SK-N-SH (cell line): Measurements from ENCODE around the gene CCND2. TPM values are rescaled to one million over a fixed set of nuclear protein-coding genes. Genes with fewer than 3 reads are reported as not detected.

Experiments used
- CTCF ChIA-PET: fragments of 300-600, 350-600 bp; formaldehyde crosslinking; extraction: SDS; loops from one replicate; lab custom pipeline; 2021; lab: Yijun Ruan, JAX
- POLR2A ChIA-PET: fragments of 350-600 bp; sonication (Branson Sonifier 250); formaldehyde crosslinking; extraction: SDS; loops from one replicate; lab custom pipeline; 2020; ENCODE audit warnings: antibody characterized with exemption, inconsistent platforms; lab: Yijun Ruan, JAX
- DNase-seq: peaks from one replicate; pipeline ENCODE4 v3.0.0; 2012
- H2AFZ ChIP-seq: fragments of 200-600 bp; sonication (generic); 2 replicates; pipeline ENCODE4 v1.8.1; 2016; ENCODE audit warnings: antibody characterized with exemption, mild to moderate bottlenecking, low read depth
- H3F3A ChIP-seq: fragments of 200-600 bp; sonication (generic); replicated peaks from 2 replicates; pipeline ENCODE3; 2016; ENCODE audit warnings: antibody characterized with exemption, mild to moderate bottlenecking; ENCODE audit not compliant: insufficient read depth
- H3K27ac ChIP-seq, 2 experiments: fragments of 200-500 bp in 1 of 2; fragments of 200-600 bp in 1 of 2; sonication (Bioruptor generic) in 1 of 2; sonication (generic), shearing (Covaris generic) in 1 of 2; 2 replicates each; pipeline versions ENCODE4 v1.5.1 to v1.6.1; 2014 to 2016; ENCODE audit warnings: low read depth in 2 of 2, inconsistent platforms in 1 of 2, low read length in 1 of 2, mild to moderate bottlenecking in 1 of 2, mixed read lengths in 1 of 2
- H3K27me3 ChIP-seq: fragments of 200-600 bp; sonication (generic), shearing (Covaris generic); 2 replicates; pipeline ENCODE4 v1.6.1; 2016; ENCODE audit warnings: mixed run types; ENCODE audit not compliant: insufficient read depth
- H3K36me3 ChIP-seq, 2 experiments: fragments of 200-500 bp in 1 of 2; fragments of 200-600 bp in 1 of 2; sonication (Bioruptor generic) in 1 of 2; sonication (generic) in 1 of 2; replicated peaks in 1 of 2; 2 replicates each; pipeline versions ENCODE3 to v1.5.1; 2014 to 2016; ENCODE audit warnings: low read length in 1 of 2, mild to moderate bottlenecking in 1 of 2; ENCODE audit not compliant: insufficient read depth in 2 of 2, control insufficient read depth in 1 of 2
- H3K4me1 ChIP-seq, 2 experiments: fragments of 200-500 bp in 1 of 2; fragments of 200-600 bp in 1 of 2; sonication (Bioruptor generic) in 1 of 2; sonication (generic), shearing (Covaris generic) in 1 of 2; 2 replicates each; pipeline versions ENCODE4 v1.5.1 to v1.6.1; 2014 to 2016; ENCODE audit warnings: low read depth in 1 of 2, low read length in 1 of 2, mixed run types in 1 of 2; ENCODE audit not compliant: insufficient read depth in 2 of 2, control insufficient read depth in 1 of 2
- H3K4me2 ChIP-seq: fragments of 200-600 bp; sonication (generic), shearing (Covaris generic); 2 replicates; pipeline ENCODE4 v1.6.1; 2017; ENCODE audit warnings: mixed run types
- H3K4me3 ChIP-seq, 2 experiments: fragments of 200-500 bp in 1 of 2; fragments of 200-600 bp in 1 of 2; sonication (Bioruptor generic) in 1 of 2; sonication (generic), shearing (Covaris generic) in 1 of 2; 2 replicates each; pipeline versions ENCODE4 v1.5.1 to v1.8.1; 2014 to 2016; ENCODE audit warnings: low read depth in 2 of 2, inconsistent platforms in 1 of 2, low read length in 1 of 2, mild to moderate bottlenecking in 1 of 2, mixed read lengths in 1 of 2, moderate library complexity in 1 of 2
- H3K79me2 ChIP-seq: fragments of 200-600 bp; sonication (generic); 2 replicates; pipeline ENCODE4 v1.8.1; 2017; ENCODE audit warnings: mild to moderate bottlenecking; ENCODE audit not compliant: insufficient read depth
- H3K9ac ChIP-seq: fragments of 200-600 bp; sonication (generic); 2 replicates; pipeline ENCODE4 v1.6.1; 2017; ENCODE audit warnings: mixed run types
- H3K9me2 ChIP-seq: fragments of 200-600 bp; sonication (generic); 2 replicates; pipeline ENCODE4 v1.6.1; 2017; ENCODE audit warnings: mixed run types
- H3K9me3 ChIP-seq: fragments of 200-600 bp; sonication (generic); 2 replicates; pipeline ENCODE4 v1.6.1; 2017; ENCODE audit warnings: mixed run types, mild to moderate bottlenecking, moderate library complexity
- H4K20me1 ChIP-seq: fragments of 200-600 bp; sonication (generic); 2 replicates; pipeline ENCODE4 v1.6.1; 2017; ENCODE audit warnings: mild to moderate bottlenecking, mixed run types; ENCODE audit not compliant: insufficient read depth
- CHD2 ChIP-seq: fragments of 150-350 bp; IDR thresholded peaks from 2 replicates; pipeline ENCODE4 v1.6.1; 2018; ENCODE audit warnings: low read length; ENCODE audit not compliant: partially characterized antibody
- EP300 ChIP-seq, 2 experiments: IDR thresholded peaks; 2 replicates each; pipeline versions ENCODE4 v1.4.0 to v1.6.1; 2012; ENCODE audit warnings: borderline replicate concordance in 1 of 2, low read depth in 1 of 2, low read length in 1 of 2
- EZH2phosphoT487 ChIP-seq: fragments of 200-600 bp; sonication (generic); IDR thresholded peaks from 2 replicates; pipeline ENCODE4 v1.6.1; 2017; ENCODE audit warnings: low read depth, mixed run types, mild to moderate bottlenecking, antibody characterized with exemption, moderate library complexity, borderline replicate concordance
- GABPA ChIP-seq: IDR thresholded peaks from 2 replicates; pipeline ENCODE4 v1.4.0; 2012; ENCODE audit warnings: low read depth, mild to moderate bottlenecking
- GATA2 ChIP-seq: sonication (generic); formaldehyde crosslinking; IDR thresholded peaks from 2 replicates; pipeline ENCODE4 v1.5.0; 2020; ENCODE audit warnings: mild to moderate bottlenecking, missing genetic modification reagents
- MEF2A ChIP-seq: IDR thresholded peaks from 2 replicates; pipeline ENCODE4 v1.4.0; 2012; ENCODE audit warnings: low read depth, borderline replicate concordance
- RAD21 ChIP-seq: IDR thresholded peaks from 2 replicates; pipeline ENCODE4 v1.6.1; 2012; ENCODE audit warnings: mild to moderate bottlenecking, low read length
- RFX5 ChIP-seq: IDR thresholded peaks from 2 replicates; pipeline ENCODE4 v1.6.1; 2012; ENCODE audit warnings: mild to moderate bottlenecking, improper control_type of control experiment, low read length
- SIN3A ChIP-seq: IDR thresholded peaks from 2 replicates; pipeline ENCODE4 v1.6.1; 2012; ENCODE audit warnings: low read depth, mild to moderate bottlenecking, low read length, moderate library complexity, borderline replicate concordance
- WGBS: methylation state at CpG from one replicate; pipeline ENCODE4 v1.1.6; 2017; ENCODE audit warnings: low lambda C conversion rate; 5-methylcytosine and 5-hydroxymethylcytosine counted together
- polyA plus RNA-seq, 3 experiments: library from polyadenylated mRNA; depleted of rRNA; stranded (reverse); fragments of >200 nt; gene quantifications; 2 replicates each; pipeline ENCODE4 v1.2.3, GENCODE V29; 2012
- TF ChIP-seq, protein P1 (sequence below): IDR thresholded peaks from 2 replicates; pipeline ENCODE4 v1.4.0; 2012; ENCODE audit warnings: low read depth
- TF ChIP-seq, protein P2 (sequence below): IDR thresholded peaks from 2 replicates; pipeline ENCODE4 v1.4.0; 2012; ENCODE audit warnings: low read depth, borderline replicate concordance

CCND2 gene
- polyA plus RNA-seq, 1 of the 3 experiments (the other 2 are of a cell fraction): not detected

DNA sequence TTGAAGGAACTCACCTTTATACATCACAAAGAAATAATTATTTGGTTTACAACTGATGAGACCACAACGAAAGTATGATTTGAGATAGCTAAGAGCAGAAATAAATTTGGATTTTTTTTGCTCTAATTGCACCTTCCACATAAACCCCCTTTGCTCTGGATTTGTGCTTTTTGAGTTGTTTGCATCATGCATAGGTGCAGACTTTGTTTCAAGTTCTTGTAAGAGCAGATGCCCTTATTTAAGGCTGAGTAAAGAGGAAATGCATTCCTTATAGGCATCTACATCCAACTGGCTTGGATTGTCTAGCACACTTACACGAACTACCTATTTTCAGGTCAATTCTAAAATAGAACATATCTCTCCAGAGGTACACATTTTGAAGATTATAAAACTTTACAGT is 6.6 kb upstream of the CCND2 start:
- Histone ChIP-seq H3K9me2 (no peaks in the 10 kb centered on the region), H3K4me1 (no peaks in the 10 kb centered on the region; a peak in 1 of 4 replicates), H3K36me3 (no peaks in the 10 kb centered on the region), H3K9me3 (no peaks in the 10 kb centered on the region), H2AFZ (no peak overlapping the region), H3F3A (no peaks in the 10 kb centered on the region), H3K27me3 (peaks cover 91% of the 10 kb centered on the region), H3K4me2 (no peak overlapping the region), H3K79me2 (no peaks in the 10 kb centered on the region), H3K9ac (no peak overlapping the region), H3K27ac (no peak overlapping the region), H4K20me1 (no peaks in the 10 kb centered on the region; the same call in 1 of the 2 replicates), H3K4me3 (no peak overlapping the region)
- TF ChIP-seq, protein P1, sequence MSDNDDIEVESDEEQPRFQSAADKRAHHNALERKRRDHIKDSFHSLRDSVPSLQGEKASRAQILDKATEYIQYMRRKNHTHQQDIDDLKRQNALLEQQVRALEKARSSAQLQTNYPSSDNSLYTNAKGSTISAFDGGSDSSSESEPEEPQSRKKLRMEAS: no peak
- TF ChIP-seq, protein P2, sequence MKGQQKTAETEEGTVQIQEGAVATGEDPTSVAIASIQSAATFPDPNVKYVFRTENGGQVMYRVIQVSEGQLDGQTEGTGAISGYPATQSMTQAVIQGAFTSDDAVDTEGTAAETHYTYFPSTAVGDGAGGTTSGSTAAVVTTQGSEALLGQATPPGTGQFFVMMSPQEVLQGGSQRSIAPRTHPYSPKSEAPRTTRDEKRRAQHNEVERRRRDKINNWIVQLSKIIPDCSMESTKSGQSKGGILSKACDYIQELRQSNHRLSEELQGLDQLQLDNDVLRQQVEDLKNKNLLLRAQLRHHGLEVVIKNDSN: no peak
- TF ChIP-seq RFX5 (no peak), RAD21 (no peak), CHD2 (no peak), MEF2A (no peak), GATA2 (CRISPR knock-in tag) (no peak)
- ChIA-PET POLR2A (no interaction called here), CTCF (interaction anchor here (3.1 kb wide), 1 partner anchor 10 kb away, joined by 35 read pairs; no protein-coding TSS in a partner anchor)
- 2% methylated on average over 2 of the region's 2 CpGs for WGBS
- DNase-seq: no peak

DNA sequence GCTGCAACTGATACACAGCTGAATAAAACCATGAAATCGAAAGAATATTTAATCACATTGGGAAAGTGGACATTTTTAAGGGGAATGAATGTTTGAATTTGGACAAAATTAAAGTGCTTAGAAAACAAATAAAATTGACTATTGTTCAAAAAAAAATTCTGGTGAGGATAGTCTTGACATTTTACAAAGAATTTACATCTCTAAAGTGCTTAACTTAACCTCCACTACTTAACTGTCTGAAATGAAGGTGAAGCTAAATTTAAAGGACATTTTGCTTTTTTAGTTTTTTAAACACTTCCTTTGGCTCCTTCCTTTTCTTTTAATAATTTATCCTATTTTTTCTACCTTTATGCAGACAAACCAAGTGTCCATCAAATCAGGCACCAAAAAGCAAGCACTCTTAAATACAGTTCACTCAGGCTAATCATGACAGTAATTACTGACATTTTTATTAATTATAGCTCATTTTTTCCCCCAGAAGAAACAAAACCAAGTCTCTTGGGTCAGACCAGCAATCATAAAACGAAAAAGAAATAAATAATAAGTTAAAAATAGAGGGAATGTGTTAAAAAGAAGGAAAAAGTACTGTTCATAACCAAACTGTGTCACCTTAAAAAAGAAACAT is 5.7 kb upstream of the CCND2 start:
- H4K20me1 ChIP-seq: no peaks in the 10 kb centered on the region; the same call in 1 of the 2 replicates
- H3K79me2 ChIP-seq: no peaks in the 10 kb centered on the region
- H3K9me3 ChIP-seq: no peaks in the 10 kb centered on the region
- WGBS: 3% methylated on average over 2 of the region's 2 CpGs
- TF ChIP-seq SIN3A: no peak
- no peak for TF ChIP-seq GABPA
- no peak for TF ChIP-seq EP300 (IDR thresholded peaks at IDR 0.05; ENCODE audit: borderline replicate concordance in 1 of 2, low read depth in 1 of 2, low read length in 1 of 2)
- no peak for TF ChIP-seq EZH2phosphoT487
- POLR2A ChIA-PET: no interaction called here
- no peaks in the 10 kb centered on the region for H3K36me3 ChIP-seq
- H3K9me2 ChIP-seq: no peaks in the 10 kb centered on the region
- peaks cover 0 to 4% of the 10 kb centered on the region in 2 experiments; a peak in 1 of 4 replicates for H3K4me1 ChIP-seq
- CTCF ChIA-PET: interaction anchor here (0.8 to 3.1 kb wide), 6 partner anchors 10 to 360 kb away, joined by 3 to 35 read pairs (median 4); no protein-coding TSS in a partner anchor
- H3K27ac ChIP-seq: no peak overlapping the region
- H3K4me2 ChIP-seq: no peak overlapping the region
- no peak for DNase-seq
- no peak overlapping the region for H2AFZ ChIP-seq
- no peak overlapping the region for H3K4me3 ChIP-seq
- no peak overlapping the region for H3K9ac ChIP-seq
- no peaks in the 10 kb centered on the region for H3F3A ChIP-seq
- peaks cover 91% of the 10 kb centered on the region for H3K27me3 ChIP-seq
